Loucy (cell line): Measurements from ENCODE around the gene RAP1GAP2.

ENCODE experiments used
- EZH2phosphoT487 ChIP-seq: fragments of 200-600 bp; IDR thresholded peaks from 2 replicates; pipeline ENCODE4 v1.6.1; 2018; ENCODE audit warnings: antibody characterized with exemption, mild to moderate bottlenecking, moderate library complexity, borderline replicate concordance
- TF ChIP-seq, protein P1 (sequence below): fragments of 200-600 bp; sonication (generic); conservative IDR thresholded peaks from 2 replicates; pipeline ENCODE4 v1.5.1; 2014; ENCODE audit warnings: mild to moderate bottlenecking, antibody characterized with exemption, low read length

DNA sequence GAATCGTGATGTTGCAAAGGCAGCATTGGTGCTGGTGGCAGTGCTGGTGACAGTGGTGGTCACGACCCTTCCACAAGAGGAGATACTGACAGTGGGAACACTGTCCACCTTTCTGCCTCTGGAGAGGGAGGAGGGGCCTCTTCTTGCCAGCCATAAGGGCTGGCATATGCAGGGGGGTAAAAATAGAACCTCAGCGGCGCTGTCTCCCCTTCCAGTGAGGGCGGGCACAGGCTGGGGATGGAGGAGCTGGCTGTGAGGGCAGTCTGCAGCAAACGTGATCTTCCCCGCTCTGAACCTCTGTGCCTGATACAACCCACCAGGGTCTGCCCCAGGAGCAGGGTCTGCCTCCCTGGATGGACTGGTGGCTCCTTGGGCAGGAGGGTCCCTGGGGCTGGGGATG is 3.4 kb downstream of the RAP1GAP2 start:
- TF ChIP-seq, protein P1, sequence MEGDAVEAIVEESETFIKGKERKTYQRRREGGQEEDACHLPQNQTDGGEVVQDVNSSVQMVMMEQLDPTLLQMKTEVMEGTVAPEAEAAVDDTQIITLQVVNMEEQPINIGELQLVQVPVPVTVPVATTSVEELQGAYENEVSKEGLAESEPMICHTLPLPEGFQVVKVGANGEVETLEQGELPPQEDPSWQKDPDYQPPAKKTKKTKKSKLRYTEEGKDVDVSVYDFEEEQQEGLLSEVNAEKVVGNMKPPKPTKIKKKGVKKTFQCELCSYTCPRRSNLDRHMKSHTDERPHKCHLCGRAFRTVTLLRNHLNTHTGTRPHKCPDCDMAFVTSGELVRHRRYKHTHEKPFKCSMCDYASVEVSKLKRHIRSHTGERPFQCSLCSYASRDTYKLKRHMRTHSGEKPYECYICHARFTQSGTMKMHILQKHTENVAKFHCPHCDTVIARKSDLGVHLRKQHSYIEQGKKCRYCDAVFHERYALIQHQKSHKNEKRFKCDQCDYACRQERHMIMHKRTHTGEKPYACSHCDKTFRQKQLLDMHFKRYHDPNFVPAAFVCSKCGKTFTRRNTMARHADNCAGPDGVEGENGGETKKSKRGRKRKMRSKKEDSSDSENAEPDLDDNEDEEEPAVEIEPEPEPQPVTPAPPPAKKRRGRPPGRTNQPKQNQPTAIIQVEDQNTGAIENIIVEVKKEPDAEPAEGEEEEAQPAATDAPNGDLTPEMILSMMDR, result no peak
- no peak for TF ChIP-seq EZH2phosphoT487
